GM21360 (cell line): Measurements from ENCODE around the gene MSI2.
"Not testable (repeated sequence)": the region's sequence is repeated elsewhere in the genome, so short reads cannot be mapped to it uniquely, and the experiment has no call there.

Experiments used
- ATAC-seq: cut with Tn5 transposase; IDR thresholded peaks from one replicate; pipeline ENCODE4 v1.9.1; 2021; ENCODE audit warnings: mild to moderate bottlenecking, moderate library complexity; ENCODE audit not compliant: unreplicated experiment

MSI2 gene

DNA sequence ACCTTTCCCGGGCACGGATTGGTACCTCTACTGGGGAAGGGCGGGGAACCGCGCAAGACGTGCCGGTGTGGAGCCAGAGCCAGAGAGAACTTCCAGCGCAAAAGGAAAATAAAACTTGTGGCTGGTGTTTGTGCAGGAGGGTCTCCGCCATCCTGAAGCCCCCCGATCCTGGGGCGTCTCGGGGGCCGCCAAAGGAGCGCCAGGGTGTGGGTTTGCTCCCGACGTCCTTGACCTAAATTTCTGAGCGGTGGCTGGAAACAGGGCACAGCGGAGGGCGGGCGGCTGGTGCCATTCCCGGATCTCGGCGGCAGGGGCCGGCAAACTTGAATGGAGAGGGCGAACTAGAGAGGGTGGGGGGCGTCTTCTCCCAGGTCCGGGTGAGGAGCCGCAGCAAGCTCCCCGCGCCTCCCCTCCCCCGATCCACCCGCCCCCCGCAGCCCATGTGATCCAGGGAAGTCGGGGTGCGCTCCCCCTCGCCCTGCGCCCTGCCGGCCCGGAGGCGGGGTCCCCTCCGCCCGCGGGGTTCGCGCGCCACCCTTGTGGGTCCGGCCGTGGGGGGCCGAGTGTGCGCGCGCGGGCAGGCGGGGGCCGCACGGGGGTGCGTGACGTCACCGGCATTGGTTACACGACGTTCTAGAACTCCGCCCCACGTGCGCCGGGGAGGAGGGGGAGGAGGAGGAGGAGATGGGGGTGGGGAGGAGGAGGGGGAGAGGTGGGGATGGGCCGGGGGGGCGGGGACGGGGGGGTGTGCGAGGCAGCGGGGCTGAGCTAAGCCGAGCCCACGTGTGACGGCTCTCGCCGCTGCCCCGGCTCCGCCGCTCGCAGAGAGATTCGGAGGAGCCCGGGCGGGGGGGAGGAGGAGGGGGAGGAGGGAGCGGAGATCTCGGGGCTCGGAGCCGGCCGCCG is at the start of gene MSI2:
TSS of gene MSI2 (plus strand) at position 748 of the 906 bp plus-strand sequence. CDS start 220 bp downstream, outside the sequence.
- ATAC-seq = peak; percentile 65

DNA sequence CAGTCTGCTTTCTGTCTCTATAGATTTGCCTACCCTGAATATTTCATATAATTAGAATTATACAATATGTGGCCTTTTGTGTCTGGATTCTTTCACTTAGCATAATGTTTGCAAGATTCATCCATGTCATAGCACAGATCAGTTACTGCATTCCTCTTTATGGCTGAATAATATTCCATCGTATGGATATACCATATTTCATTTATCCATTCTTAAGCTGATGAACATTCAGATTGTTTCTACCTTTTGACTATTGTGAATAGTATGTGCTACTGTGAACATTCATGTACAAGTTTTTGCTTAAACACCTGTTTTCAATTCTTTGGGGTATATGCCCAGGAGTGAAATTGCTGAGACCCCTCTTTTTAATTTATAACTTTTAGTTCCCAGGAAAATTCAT is 49.4 kb upstream of the MSI2 start:
- no peak for ATAC-seq

DNA sequence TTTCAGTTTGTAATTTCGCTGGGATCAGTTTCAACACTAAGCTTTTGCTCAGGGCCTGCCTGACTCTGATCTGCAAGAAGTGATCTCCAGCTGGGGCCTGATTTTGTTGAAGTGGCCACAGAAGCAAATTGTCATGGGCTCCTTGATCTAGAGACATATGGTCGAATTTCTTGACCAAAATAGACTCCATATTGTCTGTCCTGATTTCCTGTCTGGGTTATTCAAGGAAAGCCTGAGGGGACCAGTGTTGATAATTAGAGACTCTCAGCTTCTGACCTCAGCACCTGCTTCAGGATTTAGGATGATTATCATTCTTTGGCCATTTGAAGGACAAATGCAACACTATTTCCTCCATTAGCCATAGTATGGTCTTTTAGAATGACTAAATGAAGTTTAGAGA is 48.9 kb upstream of the MSI2 start:
- no peak for ATAC-seq

DNA sequence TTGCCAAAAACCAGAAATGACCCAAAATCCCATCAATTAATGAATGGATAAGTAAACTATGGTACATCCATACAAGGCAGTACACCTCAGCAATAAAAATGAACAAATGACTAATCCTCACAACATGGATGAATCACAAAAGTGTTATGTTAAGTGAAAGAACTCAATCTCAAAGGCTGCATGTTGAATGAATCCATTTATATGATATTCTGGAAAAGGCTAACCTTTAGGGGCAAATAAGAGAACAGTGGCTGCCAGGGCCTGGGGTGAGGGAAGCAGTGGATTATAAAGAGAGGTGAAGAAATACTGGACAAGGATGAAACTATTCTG is 46.1 kb upstream of the MSI2 start:
- no peak for ATAC-seq

DNA sequence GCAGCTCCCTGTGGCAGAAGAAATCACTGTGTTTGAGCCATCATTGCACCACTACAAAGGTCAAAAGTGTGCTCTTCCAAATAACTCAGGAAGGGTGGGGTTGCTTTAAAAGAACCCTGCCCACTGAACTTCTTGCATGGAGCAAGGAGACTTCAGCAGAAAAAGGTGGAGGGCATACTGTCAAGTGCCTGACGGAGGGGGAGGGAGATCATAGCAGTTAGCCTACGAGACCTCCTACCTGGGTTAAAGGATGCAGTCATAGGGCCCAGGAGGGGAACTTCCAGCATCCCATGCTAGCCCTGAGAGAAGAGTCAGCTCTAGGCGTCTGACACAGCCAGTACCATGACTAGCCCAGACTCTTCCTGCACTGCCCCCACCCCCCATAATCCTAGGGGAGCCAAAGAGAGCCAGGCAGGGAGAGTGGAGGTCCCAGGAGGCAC is 45.3 kb upstream of the MSI2 start:
- ATAC-seq = no peak

DNA sequence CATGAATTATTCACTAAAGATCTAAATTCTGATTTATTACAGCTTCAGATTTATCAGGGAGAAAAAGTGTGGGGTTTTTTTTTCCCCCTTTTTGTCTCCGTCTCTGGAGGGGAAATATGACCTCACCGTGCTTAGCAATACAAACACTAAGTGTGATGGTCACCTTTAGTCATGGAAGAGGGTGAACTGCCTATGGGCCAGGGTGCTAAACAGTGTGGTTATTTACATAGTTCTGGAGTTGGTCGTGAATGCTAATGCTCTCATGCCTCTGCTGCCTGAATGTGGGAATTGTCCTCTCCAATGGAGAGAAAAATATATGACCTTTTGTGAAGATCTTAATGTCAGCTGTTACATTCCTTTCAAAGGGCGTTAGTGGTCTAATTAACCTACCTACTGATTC is 44.8 kb upstream of the MSI2 start:
- no peak for ATAC-seq

DNA sequence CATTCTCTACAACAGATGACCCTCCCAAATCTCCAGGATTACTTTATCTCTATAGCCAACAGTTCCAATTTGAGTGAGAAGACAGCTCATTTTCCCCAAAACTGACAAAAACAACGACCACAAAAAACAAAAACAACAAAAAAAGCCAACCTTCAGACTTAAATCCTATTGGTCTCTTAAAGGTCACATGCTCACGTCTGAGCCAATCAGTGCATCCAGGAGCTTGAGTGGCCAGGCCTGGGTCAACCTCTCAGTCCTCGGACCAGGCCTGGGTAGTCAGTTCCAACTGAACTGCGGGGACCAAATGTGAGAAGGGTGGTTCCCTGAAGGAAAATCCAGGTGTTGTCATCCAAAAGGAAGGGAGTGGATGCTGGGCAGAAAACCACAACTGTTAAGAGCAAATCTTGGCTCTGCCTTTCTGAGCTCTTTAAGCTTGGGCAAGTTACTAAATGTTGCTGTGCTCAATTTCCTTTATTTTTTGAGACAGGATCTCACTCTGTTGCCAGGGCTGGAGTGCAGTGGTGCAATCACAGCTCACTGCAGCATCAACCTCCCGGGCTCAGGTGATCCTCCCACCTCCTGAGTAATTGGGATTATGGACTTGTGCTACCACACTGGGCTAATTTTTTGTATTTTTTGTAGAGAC is 43.0 kb upstream of the MSI2 start:
- no peak for ATAC-seq

DNA sequence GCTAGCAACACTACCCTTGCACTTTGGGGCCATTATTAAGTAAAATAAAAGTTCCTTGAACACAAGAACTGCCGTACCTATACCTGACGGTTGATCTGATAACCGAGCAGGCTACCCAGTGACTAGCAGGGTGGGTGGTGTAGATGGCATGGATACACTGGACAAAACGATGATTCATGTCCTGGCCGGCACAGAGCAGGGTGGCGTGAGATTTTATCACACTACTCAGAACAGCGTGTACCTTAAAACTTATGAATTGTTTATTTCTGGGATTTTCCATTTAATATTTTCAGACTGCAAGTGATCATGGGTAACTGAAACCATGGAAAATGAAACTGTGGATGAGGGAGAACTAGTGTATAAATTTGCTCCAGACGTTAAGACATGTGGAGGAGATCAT is 41.0 kb upstream of the MSI2 start:
- no peak for ATAC-seq

DNA sequence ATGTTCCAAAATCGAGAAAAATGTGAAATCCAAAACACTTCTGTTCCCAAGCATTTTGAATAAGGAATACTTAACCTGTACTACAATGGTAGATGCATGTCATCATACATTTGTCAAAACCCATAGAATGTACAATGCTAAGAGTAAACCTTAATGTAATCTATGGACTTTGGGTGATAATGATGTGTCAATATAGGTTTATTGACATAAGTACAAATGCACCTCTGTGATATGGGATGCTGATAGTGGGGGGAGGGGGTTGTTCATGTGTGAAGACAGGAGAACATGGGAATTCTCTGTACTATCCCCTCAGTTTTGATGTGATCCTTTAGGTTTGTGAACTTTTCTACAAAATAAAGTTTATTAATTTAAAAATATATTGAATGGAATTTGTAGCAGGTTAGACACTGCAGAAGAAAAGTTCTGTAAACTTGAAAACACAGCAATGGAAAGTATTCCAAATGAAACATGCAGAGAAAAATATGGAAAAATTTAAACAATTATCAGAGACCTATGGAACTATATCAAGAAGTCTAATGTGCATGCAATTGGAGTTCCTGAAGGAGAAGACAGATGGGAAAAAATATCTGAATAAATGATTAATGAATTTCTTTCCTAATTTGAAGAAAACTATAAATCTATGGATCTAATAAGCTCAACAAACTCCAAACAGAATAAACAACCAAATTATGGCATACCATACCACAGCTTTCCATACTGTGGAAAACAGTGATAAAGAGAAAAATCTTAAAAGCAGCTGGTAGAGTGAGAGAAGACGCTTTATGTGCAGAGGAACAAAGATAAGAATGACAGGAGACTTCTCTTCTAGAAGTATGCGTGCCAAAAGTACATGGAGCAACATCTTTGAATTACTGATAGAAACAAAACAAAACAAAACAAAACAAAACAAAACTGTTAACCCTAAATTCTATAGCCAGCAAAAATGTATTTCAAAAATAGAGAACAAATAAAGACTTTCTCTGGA is 34.7 kb upstream of the MSI2 start:
- no peak for ATAC-seq

DNA sequence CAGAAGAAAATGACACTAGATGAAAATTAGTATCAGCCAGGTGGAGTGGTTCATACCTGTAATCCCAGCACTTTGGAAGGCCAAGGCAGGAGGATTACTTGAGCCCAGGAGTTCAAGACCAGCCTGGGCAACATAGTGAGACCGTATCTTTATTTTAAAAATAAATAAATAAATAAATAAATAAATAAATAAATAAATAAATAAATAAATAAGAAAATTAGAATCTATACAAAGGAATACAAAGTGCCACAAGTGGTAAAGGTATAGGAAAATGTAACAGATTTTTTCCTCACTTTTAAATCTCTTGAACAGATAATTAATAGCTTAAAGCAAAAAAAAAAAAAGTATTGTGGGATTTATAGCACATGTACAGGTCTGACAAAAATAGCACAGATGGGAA is 33.9 kb upstream of the MSI2 start:
- not testable (repeated sequence) for ATAC-seq

DNA sequence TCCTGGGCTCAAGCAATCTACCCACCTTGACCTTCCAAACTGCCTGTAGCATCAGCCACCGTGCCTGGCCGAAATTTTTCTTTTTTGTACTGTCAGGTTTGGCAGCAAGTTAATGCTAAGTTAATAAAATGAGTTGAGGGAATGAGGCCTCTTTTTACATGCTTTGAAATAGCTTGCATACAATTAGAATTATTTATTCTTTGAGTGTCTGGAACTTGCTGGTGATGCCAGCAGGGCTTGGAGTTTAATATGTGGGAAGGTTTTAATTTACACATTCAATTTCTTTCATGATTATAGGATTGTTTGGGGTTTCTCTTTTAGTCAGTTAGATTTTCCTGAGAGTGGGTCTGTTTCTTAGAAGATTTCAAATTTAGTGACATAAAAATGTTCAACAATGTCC is 31.2 kb upstream of the MSI2 start:
- no peak for ATAC-seq

DNA sequence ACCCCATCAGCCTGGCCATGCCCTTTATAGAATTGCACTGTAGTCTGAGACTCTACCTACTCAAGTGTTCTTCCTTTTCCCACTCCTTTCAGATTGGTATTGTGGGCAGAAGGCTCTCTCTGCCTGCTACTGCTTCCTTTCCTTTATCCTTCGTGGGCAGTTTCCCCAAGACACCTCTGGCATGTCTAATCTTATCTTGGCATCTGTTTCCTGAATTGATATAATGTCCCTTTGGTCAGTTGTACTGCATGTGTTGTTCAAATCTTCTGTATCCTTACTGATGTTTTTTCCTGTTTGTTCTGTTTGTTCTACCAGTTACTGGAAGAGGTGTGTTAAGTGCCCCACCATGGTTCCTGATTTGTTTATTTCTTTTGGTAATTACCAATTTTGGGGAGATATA is 29.5 kb upstream of the MSI2 start:
- no peak for ATAC-seq

DNA sequence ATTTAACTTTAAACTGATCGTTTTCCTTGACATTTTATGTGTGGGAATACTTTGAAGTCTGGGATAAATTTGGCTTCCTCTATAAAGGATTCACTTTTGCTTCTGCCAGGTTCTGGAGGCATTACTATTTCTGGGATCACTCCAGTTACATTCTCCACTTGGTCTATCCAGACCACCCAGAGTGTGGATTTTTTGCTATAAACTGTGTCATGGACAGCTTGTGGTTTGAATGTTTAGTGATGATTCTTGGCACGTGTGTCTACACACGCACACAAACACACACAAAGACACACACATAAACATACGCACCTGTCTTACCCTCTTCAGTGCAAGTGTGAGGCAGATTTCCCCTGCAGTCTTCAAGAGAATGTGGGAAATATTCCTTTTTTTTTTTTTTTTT is 27.4 kb upstream of the MSI2 start:
- ATAC-seq = no peak

DNA sequence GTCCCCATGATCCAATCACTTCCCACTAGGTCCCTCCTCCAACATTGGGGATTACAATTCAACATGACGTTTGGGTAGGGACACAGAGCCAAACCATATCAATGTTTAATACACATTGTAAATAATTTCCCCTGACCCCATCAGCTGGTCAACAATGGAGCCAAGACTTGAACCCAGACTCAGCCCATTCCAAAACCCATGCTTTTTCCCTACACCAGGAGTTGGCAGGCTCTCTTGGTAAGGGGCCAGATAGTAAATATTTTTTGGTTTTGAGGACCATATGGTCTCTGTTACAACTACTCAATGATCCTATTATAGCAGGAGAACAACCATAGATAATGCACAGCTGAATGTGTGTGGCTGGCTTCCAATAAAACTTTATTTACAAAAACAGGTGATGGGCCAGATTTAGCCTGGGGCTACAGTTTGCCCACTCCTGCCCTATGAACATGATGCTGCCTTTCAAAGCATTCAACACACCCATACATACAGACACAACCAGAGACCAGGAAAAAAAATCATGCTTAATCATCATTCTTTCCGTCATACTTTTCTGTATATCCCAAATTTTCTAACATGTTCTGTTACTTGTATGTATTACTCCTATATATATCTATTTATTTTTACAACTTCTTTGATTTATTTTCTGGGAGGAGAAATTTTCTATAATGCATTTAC is 22.1 kb upstream of the MSI2 start:
- no peak for ATAC-seq

DNA sequence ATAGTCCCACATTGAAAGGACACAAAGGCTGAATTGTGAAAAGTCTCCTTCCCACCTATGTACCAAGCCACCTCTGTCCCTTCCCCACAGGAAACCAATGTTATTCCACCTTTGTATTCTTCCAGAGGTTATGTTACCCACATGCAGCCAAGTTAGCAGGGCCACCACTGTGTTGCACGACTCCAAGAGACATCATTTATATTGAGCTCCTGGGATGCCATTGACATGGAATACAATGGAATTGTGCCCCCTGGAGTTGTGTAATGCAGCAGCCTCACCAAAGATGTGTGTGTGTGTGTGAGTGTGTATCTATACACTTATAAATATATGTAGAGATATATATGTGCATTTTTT is 21.6 kb upstream of the MSI2 start:
- no peak for ATAC-seq

DNA sequence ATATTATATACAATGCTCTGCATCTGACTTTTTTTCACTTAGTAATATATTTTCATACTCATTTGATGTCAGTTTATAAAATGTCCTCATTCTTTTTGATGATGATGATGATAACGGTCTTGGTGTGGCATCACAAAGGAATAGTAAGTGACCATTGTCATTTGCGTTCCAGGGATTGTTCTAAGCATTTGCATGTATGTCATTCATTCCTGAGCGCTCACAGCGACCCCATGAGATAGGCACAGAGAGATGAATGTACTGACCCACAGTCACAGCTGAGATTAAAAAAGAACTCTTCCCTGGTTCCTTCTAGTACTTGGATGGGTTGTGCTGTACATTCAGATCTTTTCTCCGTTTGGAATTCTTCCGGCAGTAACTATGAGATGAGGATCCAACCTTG is 21.2 kb upstream of the MSI2 start:
- ATAC-seq = no peak

DNA sequence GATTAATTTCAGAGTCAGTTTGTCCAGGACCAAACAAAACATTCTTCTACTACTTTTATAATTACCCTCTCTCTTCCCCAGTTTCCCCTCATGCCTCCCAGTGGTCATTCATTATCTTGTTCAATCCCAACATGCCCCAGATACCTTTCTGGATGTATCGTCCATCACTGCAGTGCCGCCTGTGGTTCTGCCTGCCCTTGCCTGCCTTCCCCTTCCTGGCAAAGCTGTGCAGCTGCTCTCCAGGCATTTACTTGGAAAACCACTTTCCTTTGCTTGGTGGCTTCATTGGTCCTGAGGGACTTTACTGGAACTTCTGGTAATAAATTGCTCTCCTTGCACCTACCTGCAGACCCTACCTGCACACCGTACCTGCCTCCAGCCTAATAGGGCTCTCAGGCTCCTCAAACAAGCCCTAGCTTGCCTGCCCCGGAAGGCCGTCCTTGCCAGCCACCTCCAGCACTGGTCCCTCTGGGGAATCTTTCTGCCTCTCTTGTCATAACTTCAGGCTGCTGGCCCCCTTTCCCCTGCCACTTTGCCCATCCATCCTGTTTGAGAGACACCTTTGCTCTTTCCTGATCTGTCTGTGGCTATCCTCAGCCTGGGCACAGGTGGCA is 19.5 kb upstream of the MSI2 start:
- no peak for ATAC-seq

DNA sequence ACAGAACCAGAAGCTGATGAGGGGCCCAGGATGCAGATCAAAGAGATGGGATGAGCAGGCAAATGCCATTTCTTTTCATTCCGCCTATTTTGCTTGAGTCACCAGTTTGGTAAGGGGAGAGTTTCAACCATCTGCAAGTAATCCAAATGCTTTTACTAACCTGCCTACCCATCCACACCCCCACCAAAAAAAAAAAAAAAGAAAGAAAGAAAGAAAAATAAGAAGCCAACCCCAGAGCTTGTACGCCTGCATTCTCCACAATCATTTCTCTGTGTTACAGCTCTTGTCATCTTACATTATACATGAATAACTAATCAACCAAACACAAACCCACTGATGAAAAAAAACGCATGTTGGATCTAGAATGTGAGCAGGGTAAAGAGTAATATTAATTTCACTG is 15.7 kb upstream of the MSI2 start:
- ATAC-seq = no peak

DNA sequence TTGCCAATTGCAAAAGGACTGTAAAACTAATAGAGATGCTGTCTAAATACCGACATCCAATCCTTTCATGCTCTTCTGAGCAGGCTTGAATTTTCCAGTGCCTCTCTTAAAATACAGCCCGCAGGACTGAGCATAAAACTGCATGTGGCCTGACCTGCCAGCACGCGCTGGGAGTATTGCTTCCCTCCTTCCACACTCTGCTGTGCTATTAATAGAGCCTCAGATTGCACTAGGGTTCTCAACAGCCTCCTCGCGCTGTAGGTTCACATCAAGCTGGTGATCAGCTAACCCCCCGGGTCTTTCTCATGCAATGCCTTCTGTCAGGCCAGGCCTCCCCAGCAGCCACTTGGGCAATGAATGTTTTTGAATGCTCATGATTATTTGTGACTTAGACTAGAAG is 14.2 kb upstream of the MSI2 start:
- ATAC-seq = no peak

DNA sequence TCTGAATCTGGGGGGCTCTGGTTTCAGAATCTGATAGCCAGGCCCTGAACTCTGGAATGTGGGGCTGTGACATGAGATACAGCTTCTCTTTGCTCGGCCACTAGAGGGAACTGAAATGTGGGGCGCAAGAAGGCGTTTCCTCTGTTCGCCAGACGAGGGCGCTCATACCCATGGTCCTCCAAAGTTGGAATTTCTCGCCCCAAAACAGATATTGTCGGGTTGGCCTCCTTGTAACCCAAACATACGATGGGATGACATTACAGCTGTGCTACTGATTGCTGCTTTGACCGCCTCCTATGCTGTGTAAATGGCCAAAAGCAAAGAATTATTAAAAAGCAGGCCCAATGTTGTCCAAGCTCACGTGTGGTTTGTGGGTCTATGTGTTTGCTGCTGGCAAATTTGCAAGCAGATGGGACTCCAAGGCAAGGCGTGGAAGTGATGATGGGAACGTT is 13.1 kb upstream of the MSI2 start:
- no peak for ATAC-seq
